Body of pancreas (tissue), 4 donors: Measurements from ENCODE around the gene CRIM1. TPM values are rescaled to one million over a fixed set of nuclear protein-coding genes. Genes with fewer than 3 reads are reported as not detected.

Source experiments
- ATAC-seq: fragments of 150-250 bp; one replicate; pipeline ENCODE4 v1.9.1; 2016
- DNase-seq, 4 donors: peaks; one replicate each; pipeline ENCODE4 v3.0.0-alpha.2; 2019
- H3K27ac ChIP-seq, 4 donors: fragments of 200-600 bp; sonication (generic); 1 replicate in 3 of 4; 2 replicates in 1 of 4; pipeline versions ENCODE4 v1.5.1 to v1.6.1; 2016 to 2019; ENCODE audit warnings: mild to moderate bottlenecking in 1 of 4, mixed read lengths in 1 of 4, moderate library complexity in 1 of 4
- H3K27me3 ChIP-seq, 2 donors: fragments of 200-600 bp; sonication (generic); one replicate each; pipeline ENCODE4 v1.6.0; 2016; ENCODE audit warnings: mild to moderate bottlenecking in 1 of 2
- H3K36me3 ChIP-seq, 2 donors: fragments of 200-600 bp; sonication (generic); replicated peaks in 1 of 2; 2 replicates each; pipeline ENCODE4 v1.5.1; 2016; ENCODE audit warnings: low read depth in 2 of 2; ENCODE audit not compliant: insufficient read depth in 1 of 2
- H3K4me1 ChIP-seq: fragments of 200-600 bp; sonication (generic); one replicate; pipeline ENCODE4 v1.6.0; 2016
- H3K4me3 ChIP-seq, 2 donors: fragments of 200-600 bp; sonication (generic); 1 replicate in 1 of 2; 2 replicates in 1 of 2; pipeline ENCODE4 v1.5.1; 2016 to 2019
- H3K9me3 ChIP-seq, 3 donors: fragments of 200-600 bp; sonication (generic); 1 replicate in 2 of 3; 2 replicates in 1 of 3; pipeline ENCODE4 v1.5.1; 2016
- POLR2A ChIP-seq, 3 donors: fragments of 450-650 bp; IDR thresholded peaks; one replicate each; pipeline ENCODE4 v1.6.1; 2016; ENCODE audit warnings: antibody characterized with exemption in 3 of 3, mild to moderate bottlenecking in 2 of 3
- WGBS, 2 donors: methylation state at CpG; one replicate each; pipeline ENCODE4 v1.1.5; 2017; 5-methylcytosine and 5-hydroxymethylcytosine counted together
- intact Hi-C: fragments of 100-400 bp; cut with DNase I; formaldehyde crosslinking; loops from one replicate; pipeline ENCODE4 v1.15.1; 2023
- total RNA-seq, 2 donors: library from RNA; depleted of rRNA; stranded (reverse); fragments of >200 nt; gene quantifications; one replicate each; pipeline ENCODE4 v1.1.0, GENCODE V29; 2016
- TF ChIP-seq, protein P1 (sequence below), 7 experiments: fragments of 450-650 bp in 4 of 7; fragments of 200-600 bp in 3 of 7; sonication (generic) in 3 of 7; IDR thresholded peaks; one replicate each; pipeline ENCODE4 v1.5.1; 2016 to 2019; ENCODE audit warnings: antibody characterized with exemption in 7 of 7

Gene CRIM1
- total RNA-seq, 2 donors from 2014 or later = 41.5 to 64.6 TPM

DNA sequence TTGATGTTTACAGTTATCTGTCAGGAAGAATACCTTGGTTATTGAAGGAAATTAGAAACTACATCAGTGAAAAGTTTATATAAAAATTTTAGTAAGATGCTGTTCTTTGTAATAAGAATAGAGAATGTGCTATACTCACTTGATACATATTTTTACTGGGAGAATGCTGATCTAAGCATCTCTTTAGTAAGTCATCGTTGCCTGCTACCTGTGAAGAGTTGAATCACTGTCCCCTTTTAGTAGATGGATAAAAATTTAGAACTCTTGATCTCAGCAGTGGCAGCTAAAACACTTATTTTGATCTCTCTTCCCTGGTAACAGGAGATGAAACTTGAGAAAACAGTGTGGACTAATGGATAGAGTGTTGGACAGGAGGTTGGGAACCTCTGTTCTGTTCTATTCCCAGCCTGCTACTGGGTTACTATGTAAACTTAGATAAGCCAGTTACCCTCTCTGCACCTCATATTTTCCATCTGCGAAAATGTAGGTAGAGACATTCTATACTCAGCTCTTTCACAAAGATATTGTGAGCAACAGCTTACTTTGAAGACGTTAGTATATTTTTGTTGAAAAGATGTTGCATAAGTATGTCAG is 142.1 kb downstream of the CRIM1 start:
- Histone ChIP-seq H3K27ac (no peak overlapping the region), H3K27me3 (no peaks in the 10 kb centered on the region), H3K4me1 (no peaks in the 10 kb centered on the region), H3K36me3 (no peaks in the 10 kb centered on the region), H3K4me3 (no peak overlapping the region), H3K9me3 (no peaks in the 10 kb centered on the region)
- DNase-seq = no peak
- intact Hi-C loops = no loop called here
- TF ChIP-seq POLR2A (IDR thresholded peaks at IDR 0.05) = no peak
- TF ChIP-seq, protein P1, sequence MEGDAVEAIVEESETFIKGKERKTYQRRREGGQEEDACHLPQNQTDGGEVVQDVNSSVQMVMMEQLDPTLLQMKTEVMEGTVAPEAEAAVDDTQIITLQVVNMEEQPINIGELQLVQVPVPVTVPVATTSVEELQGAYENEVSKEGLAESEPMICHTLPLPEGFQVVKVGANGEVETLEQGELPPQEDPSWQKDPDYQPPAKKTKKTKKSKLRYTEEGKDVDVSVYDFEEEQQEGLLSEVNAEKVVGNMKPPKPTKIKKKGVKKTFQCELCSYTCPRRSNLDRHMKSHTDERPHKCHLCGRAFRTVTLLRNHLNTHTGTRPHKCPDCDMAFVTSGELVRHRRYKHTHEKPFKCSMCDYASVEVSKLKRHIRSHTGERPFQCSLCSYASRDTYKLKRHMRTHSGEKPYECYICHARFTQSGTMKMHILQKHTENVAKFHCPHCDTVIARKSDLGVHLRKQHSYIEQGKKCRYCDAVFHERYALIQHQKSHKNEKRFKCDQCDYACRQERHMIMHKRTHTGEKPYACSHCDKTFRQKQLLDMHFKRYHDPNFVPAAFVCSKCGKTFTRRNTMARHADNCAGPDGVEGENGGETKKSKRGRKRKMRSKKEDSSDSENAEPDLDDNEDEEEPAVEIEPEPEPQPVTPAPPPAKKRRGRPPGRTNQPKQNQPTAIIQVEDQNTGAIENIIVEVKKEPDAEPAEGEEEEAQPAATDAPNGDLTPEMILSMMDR (IDR thresholded peaks at IDR 0.05) = no peak
- no peak for ATAC-seq
- 58 to 64% methylated on average over 3 of the region's 3 CpGs for WGBS, 2 donors

DNA sequence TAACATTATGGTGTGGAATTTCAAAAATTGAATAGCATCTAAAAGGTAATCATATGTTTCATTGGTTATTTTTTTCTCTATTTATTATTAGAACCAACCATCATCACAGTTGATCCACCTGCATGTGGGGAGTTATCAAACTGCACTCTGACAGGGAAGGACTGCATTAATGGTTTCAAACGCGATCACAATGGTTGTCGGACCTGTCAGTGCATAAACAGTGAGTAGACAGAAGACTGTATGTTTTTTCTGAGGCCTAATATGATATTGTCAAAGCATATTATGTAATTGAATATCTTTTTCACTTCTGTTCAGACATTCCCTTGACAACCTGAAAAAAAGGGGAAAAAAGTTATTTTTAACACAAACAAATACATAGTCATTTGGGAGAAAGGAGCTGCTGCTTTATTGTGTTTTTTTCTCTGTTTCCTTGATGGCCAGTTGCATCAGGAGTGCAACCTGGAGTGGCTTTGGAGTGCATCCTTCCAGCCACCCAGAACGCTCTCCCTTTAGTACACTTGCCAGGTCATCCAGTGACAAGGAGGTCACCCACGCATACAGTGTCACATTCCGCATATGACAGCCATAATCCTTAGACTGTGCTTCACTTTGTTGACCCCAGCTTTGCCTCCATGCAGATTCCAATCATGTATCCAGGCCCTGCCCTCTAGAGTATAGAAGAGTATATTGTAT is 143.7 kb downstream of the CRIM1 start:
- 87 to 90% methylated on average over 6 of the region's 6 CpGs for WGBS, 2 donors
- Histone ChIP-seq H3K4me3 (no peak overlapping the region), H3K4me1 (no peaks in the 10 kb centered on the region), H3K9me3 (no peaks in the 10 kb centered on the region), H3K27me3 (no peaks in the 10 kb centered on the region), H3K27ac (no peak overlapping the region), H3K36me3 (no peaks in the 10 kb centered on the region)
- DNase-seq (no peak), ATAC-seq (no peak)
- TF ChIP-seq POLR2A (IDR thresholded peaks at IDR 0.05) = no peak
- TF ChIP-seq, protein P1 (IDR thresholded peaks at IDR 0.05) = no peak
- intact Hi-C loops = no loop called here

DNA sequence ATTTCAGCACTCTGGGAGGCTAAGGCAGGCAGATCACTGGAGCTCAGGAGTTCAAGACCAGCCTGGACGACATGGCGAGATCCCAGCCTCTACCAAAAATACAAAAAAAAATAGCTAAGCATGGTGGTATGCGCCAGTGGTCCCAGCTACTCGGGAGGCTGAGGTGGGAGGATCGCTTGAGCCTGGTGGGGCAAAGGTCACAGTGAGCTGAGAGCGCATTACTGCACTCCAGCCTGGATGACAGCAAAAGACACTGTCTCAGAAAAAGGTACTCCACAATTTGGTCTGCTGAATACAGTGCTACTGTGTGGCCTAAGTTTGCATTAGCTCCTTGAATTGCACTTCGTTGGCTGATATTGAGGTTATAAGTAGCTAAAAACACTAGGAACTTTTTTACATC is 144.5 kb downstream of the CRIM1 start:
- intact Hi-C loops = no loop called here
- Histone ChIP-seq H3K27me3 (no peaks in the 10 kb centered on the region), H3K9me3 (no peaks in the 10 kb centered on the region), H3K4me1 (no peaks in the 10 kb centered on the region), H3K36me3 (no peaks in the 10 kb centered on the region), H3K27ac (no peak overlapping the region), H3K4me3 (no peak overlapping the region)
- DNase-seq = no peak
- WGBS, 2 donors = 84 to 85% methylated on average over 7 of the region's 7 CpGs
- ATAC-seq = no peak
- TF ChIP-seq, protein P1 (IDR thresholded peaks at IDR 0.05) = no peak
- TF ChIP-seq POLR2A (IDR thresholded peaks at IDR 0.05) = no peak

DNA sequence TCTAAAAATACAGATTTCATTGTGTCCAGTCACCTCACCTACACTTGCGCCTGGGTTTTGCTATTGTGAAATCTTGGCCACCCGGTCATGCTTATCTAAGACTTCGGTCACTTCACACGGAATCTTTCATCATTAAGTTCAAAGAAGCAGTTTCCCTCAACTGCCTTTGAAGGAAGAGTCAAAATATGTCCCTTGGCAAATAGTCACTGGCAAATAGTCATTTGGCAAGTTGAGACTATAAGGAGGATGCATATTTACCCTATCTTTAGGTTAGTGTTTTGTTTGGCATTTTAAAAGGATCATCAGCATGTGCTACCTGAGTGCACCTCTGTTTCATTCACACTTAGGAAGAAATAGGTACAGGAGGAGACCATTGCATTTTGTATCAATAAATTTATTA is 146.5 kb downstream of the CRIM1 start:
- intact Hi-C loops = no loop called here
- no peaks in the 10 kb centered on the region for H3K9me3 ChIP-seq
- H3K36me3 ChIP-seq = no peaks in the 10 kb centered on the region
- DNase-seq (no peak), ATAC-seq (no peak)
- WGBS, 2 donors = 62 to 69% methylated on average over 4 of the region's 4 CpGs
- no peaks in the 10 kb centered on the region for H3K4me1 ChIP-seq
- H3K27me3 ChIP-seq = no peaks in the 10 kb centered on the region
- H3K4me3 ChIP-seq = no peak overlapping the region
- TF ChIP-seq POLR2A (IDR thresholded peaks at IDR 0.05) = no peak
- TF ChIP-seq, protein P1 (IDR thresholded peaks at IDR 0.05) = no peak
- no peak overlapping the region for H3K27ac ChIP-seq

DNA sequence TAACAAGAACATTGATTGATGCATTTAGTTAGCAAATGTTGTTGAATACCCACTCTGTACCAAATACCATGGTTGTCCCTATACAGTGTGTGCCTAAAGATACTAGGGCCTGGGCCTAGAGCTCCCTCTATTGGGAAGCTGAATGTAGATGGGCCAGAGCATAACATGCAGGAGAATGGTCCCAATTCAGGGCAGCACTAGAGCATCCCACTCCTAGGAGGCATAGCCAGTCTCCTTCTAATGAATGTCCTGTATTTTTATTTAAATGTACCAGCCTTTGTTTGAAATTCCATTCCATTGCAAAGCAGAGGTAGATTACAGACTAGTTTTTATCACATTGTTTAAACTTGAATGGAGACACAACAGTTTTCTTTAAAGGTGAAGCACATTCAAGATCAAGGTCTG is 151.8 kb downstream of the CRIM1 start:
- no peaks in the 10 kb centered on the region for H3K4me1 ChIP-seq
- intact Hi-C loops = no loop called here
- no peaks in the 10 kb centered on the region for H3K36me3 ChIP-seq
- H3K9me3 ChIP-seq = no peaks in the 10 kb centered on the region
- no peaks in the 10 kb centered on the region for H3K27me3 ChIP-seq
- H3K4me3 ChIP-seq = no peak overlapping the region
- ATAC-seq = peak; percentile 50
- TF ChIP-seq, protein P1 (IDR thresholded peaks at IDR 0.05) = peak in 6 of 7 experiments; percentile 25 to 49 (median 38)
- TF ChIP-seq POLR2A (IDR thresholded peaks at IDR 0.05) = no peak
- H3K27ac ChIP-seq = no peak overlapping the region
- peak in 3 of 4 donors; percentile 25 to 40 (median 34) for DNase-seq
